Heart right ventricle (tissue), 16 donors: ENCODE measurements around the gene LRRC1. TPM values are rescaled to one million over a fixed set of nuclear protein-coding genes. Genes with fewer than 3 reads are reported as not detected.

ENCODE experiments used
- ATAC-seq, 8 donors: fragments of 200-7000 bp; cut with Tn5 transposase; one replicate each; pipeline ENCODE4 v1.9.1; 2020; ENCODE audit warnings: mild to moderate bottlenecking in 8 of 8, moderate library complexity in 8 of 8, moderate number of reproducible peaks in 1 of 8
- DNase-seq, 2 donors: peaks; one replicate each; pipeline ENCODE4 v3.0.0-alpha.2; 2020
- H3K27ac ChIP-seq, 10 donors: fragments of 200-600 bp; sonication (generic) in 2 of 10; one replicate each; pipeline versions ENCODE4 v1.5.0 to v1.8.0; 2020 to 2022; ENCODE audit warnings: mild to moderate bottlenecking in 3 of 10
- H3K27me3 ChIP-seq, 7 donors: fragments of 200-600 bp; one replicate each; pipeline ENCODE4 v1.8.0; 2021 to 2022; ENCODE audit warnings: mild to moderate bottlenecking in 2 of 7
- H3K36me3 ChIP-seq, 9 donors: fragments of 200-600 bp; sonication (generic) in 1 of 9; one replicate each; pipeline versions ENCODE4 v1.5.0 to v1.8.0; 2020 to 2022; ENCODE audit warnings: mild to moderate bottlenecking in 2 of 9
- H3K4me1 ChIP-seq, 9 donors: fragments of 200-600 bp; sonication (generic) in 1 of 9; one replicate each; pipeline versions ENCODE4 v1.5.0 to v1.8.0; 2020 to 2022; ENCODE audit warnings: mild to moderate bottlenecking in 4 of 9
- H3K4me3 ChIP-seq, 10 donors: fragments of 200-600 bp; sonication (generic) in 2 of 10; one replicate each; pipeline versions ENCODE4 v1.5.0 to v1.8.0; 2020 to 2022; ENCODE audit warnings: mild to moderate bottlenecking in 7 of 10, moderate library complexity in 2 of 10
- H3K9me3 ChIP-seq, 11 donors: fragments of 200-600 bp in 10 of 11; sonication (generic) in 2 of 11; one replicate each; pipeline versions ENCODE4 v1.5.0 to v1.8.0; 2013 to 2022; ENCODE audit warnings: mild to moderate bottlenecking in 2 of 11, control low read depth in 1 of 11, moderate library complexity in 1 of 11
- WGBS, 2 donors: extraction: QIAGEN DNeasy Blood & Tissue Kit; methylation state at CpG; one replicate each; pipeline ENCODE4 v1.1.7; 2013; ENCODE audit warnings: inconsistent platforms in 1 of 2; 5-methylcytosine and 5-hydroxymethylcytosine counted together
- intact Hi-C, 10 donors: fragments of 100-400 bp; cut with DNase I; formaldehyde crosslinking; loops; one replicate each; pipeline versions ENCODE4 v1.11.1 to v1.14.2; 2022
- polyA plus RNA-seq, 2 donors: library from polyadenylated mRNA; stranded (reverse); fragments of 200-250 nt; gene quantifications; one replicate each; pipeline ENCODE4 v1.2.3, GENCODE V29; 2013
- total RNA-seq, 10 donors: library from RNA; stranded (reverse); fragmentation: NEBNext Ultra II Directional in 3 of 10; extraction: Animal tissue kit (Norgen Biotek cat#: 25700) in 3 of 10; gene quantifications; one replicate each; pipeline versions ENCODE4 v1.2.1 to v1.2.4, GENCODE V29; 2021 to 2023
- TF ChIP-seq, protein P1 (sequence below), 9 donors: fragments of 200-600 bp; sonication (generic) in 2 of 9; IDR thresholded peaks; one replicate each; pipeline versions ENCODE4 v1.5.0 to v1.8.0; 2021 to 2022; ENCODE audit warnings: antibody characterized with exemption in 9 of 9, mild to moderate bottlenecking in 5 of 9, moderate library complexity in 1 of 9
- donor health status: Arrhythmogenic right ventricular cardiomyopathy.
- donor health status: ischemic (EF 13 %, LVEDD 7.1; RV severe dilation, severe dysfunction).
- donor health status: healthy with polysubstance abuse.
- donor health status: DM: no; HTN: yes; CAD: no.
- donor health status: DM: no; HTN: no; CAD: no.
- donor health status: ischemic (EF 25% LVEDD 6.9; RV normal size, moderate dysfunction).
- donor health status: ischemic (EF 25% LVEDD 5.7; RV mildly dilated, moderate dysfunction).
- donor health status: healthy.
- donor health status: DM: yes; HTN: yes; CAD: no.
- donor health status: Ischemic cardiomyopathy.
- donor health status: ischemic (EF 35%, LVEDD 5.7; RV mildly dilated, moderate dysfunction).
- donor health status: nonischemic (EF 11% LVEDD 7.7; RV severe dilation, severe dysfunction).
- donor health status: DM: yes; HTN: yes; CAD: no.
- donor health status: PGD.
- donor health status: ischemic (EF 29% LVEDD 5.4; RV normal size, mild dysfunction).
- donor health status: nonischemic (EF 23%, LVEDD 6.1; RV moderate dilation, normal function).

LRRC1 gene
- total and polyA plus RNA-seq, 12 donors = 1.2 to 7.5 (median 4.7) TPM

DNA sequence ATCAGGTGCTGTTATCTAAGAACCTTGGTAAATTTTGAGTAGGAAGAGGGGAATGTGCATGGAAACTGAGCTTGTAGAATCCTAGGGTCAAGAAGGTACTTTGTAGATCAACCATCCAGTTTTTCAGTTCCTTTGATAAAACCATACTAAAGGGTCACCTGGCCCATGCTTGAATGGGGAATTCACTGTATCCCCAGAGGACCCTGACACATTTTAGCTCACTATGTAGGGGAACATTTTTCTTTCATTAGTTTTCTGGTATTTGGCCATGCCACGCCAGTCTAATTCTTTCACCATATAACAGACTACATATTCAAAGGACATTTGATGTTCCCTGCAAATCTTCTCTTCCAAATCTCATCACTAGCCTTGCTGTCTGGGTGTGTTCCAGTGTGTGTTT, 29.9 kb downstream of the LRRC1 start:
- peaks cover 0 to 46% (median 6%) of the 10 kb centered on the region in 9 donors for H3K4me1 ChIP-seq
- no peak overlapping the region for H3K27ac ChIP-seq
- no peak for ATAC-seq
- TF ChIP-seq, protein P1, sequence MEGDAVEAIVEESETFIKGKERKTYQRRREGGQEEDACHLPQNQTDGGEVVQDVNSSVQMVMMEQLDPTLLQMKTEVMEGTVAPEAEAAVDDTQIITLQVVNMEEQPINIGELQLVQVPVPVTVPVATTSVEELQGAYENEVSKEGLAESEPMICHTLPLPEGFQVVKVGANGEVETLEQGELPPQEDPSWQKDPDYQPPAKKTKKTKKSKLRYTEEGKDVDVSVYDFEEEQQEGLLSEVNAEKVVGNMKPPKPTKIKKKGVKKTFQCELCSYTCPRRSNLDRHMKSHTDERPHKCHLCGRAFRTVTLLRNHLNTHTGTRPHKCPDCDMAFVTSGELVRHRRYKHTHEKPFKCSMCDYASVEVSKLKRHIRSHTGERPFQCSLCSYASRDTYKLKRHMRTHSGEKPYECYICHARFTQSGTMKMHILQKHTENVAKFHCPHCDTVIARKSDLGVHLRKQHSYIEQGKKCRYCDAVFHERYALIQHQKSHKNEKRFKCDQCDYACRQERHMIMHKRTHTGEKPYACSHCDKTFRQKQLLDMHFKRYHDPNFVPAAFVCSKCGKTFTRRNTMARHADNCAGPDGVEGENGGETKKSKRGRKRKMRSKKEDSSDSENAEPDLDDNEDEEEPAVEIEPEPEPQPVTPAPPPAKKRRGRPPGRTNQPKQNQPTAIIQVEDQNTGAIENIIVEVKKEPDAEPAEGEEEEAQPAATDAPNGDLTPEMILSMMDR (IDR thresholded peaks at IDR 0.05) = no peak
- H3K4me3 ChIP-seq = no peak overlapping the region
- H3K27me3 ChIP-seq = no peaks in the 10 kb centered on the region
- H3K36me3 ChIP-seq = no peaks in the 10 kb centered on the region
- H3K9me3 ChIP-seq = no peaks in the 10 kb centered on the region
- WGBS, 2 donors = 98 to 100% methylated on average over 1 of the region's 1 CpG
- intact Hi-C loops = no loop called here
- DNase-seq = no peak

DNA sequence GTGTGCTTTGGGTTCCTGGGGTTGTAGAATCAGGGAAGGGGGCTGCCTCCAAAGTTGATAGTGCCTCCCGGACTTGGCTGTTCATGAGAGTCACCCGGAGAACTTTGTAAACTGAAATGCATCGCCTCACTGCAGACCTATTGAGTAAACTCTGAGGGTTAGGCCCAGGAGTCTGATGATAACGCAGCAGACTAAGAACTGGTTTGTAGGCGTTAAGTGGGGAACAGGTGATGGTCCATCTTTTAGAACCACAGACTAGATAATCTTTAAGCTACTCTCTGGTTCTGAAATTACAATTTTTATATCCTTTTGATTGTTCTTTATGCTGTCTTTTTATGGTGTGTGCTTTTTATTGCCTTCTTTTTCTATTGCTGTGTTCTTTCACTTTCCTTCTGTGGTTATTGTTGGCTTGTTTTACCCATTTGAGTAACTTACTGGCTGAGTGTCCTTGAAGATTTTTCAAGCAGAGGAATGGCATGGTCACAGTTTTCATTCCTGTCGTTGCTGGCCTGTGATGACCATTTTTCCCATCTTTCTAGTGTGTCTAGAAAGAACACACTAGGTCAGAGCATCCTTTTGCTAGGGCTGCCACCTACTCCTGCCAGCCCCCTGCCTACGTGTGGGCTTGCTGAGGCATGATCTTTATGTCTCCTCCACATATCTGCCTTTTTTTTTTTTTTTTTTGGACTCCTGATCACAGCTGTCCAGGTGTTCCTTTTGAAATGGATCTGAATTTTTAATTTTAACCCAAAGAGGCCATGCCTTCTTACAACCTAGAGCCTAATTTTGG, 30.9 kb downstream of the LRRC1 start:
- H3K36me3 ChIP-seq = no peaks in the 10 kb centered on the region
- intact Hi-C loops = no loop called here
- no peak overlapping the region for H3K4me3 ChIP-seq
- no peaks in the 10 kb centered on the region for H3K9me3 ChIP-seq
- H3K27ac ChIP-seq = no peak overlapping the region
- DNase-seq (no peak), ATAC-seq (peak in 1 of 8 donors; percentile 38)
- TF ChIP-seq, protein P1 (IDR thresholded peaks at IDR 0.05) = no peak
- 83 to 93% methylated on average over 7 of the region's 7 CpGs for WGBS, 2 donors
- no peaks in the 10 kb centered on the region for H3K27me3 ChIP-seq
- peaks cover 0 to 46% (median 6%) of the 10 kb centered on the region in 9 donors for H3K4me1 ChIP-seq

DNA sequence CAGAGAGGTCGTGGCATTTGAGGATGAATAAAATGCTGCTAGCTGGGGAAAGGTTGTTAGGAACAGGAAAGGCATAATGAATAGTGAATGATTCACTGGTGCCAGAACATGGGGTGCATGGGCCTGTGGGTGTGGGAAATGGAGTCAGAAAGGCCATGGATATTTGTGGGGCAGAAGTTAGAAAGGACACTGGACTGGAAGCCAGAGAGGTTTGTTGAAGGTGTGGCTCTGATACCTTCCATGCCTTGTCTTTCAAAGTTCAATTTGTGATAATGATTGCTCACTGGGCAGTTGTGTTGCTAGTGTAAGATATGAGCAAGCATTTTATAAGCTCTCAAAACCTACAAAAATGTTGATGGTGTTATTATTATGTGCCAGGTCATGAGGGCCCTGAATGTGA, 32.7 kb downstream of the LRRC1 start:
- WGBS, 2 donors = 96 to 98% methylated on average over 1 of the region's 1 CpG
- Histone ChIP-seq H3K9me3 (no peaks in the 10 kb centered on the region), H3K36me3 (no peaks in the 10 kb centered on the region), H3K4me3 (no peak overlapping the region), H3K4me1 (peaks cover 0 to 38% (median 3%) of the 10 kb centered on the region in 9 donors), H3K27me3 (no peaks in the 10 kb centered on the region), H3K27ac (no peak overlapping the region)
- TF ChIP-seq, protein P1 (IDR thresholded peaks at IDR 0.05) = no peak
- intact Hi-C loops = no loop called here
- DNase-seq = no peak
- ATAC-seq = no peak

DNA sequence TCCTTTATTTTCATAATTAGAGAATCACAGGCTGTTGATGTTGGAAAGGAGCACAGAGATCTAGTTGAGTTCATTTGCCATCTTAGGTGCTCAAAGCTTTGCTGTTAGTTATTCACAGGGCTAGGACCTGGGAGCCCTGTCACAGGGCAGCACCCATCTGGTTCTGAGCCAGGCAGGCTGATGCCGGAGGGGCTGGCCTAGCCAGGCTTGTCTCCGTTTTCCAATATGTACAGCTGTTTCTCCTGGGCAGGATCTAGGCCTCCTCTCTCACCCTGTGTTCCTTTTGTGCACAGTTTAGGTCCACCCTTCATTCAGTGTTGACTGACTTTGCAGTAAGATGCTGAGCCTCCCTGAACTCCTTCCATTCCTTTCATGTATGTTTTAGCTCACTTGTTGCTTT, 33.4 kb downstream of the LRRC1 start:
- DNase-seq (no peak), ATAC-seq (peak in 2 of 8 donors; percentile 27 to 49)
- H3K4me1 ChIP-seq = peaks cover 0 to 32% (median 3%) of the 10 kb centered on the region in 9 donors
- no peaks in the 10 kb centered on the region for H3K9me3 ChIP-seq
- H3K36me3 ChIP-seq = no peaks in the 10 kb centered on the region
- intact Hi-C loops = no loop called here
- H3K27ac ChIP-seq = no peak overlapping the region
- TF ChIP-seq, protein P1 (IDR thresholded peaks at IDR 0.05) = no peak
- no peak overlapping the region for H3K4me3 ChIP-seq
- WGBS, 2 donors = 68 to 69% methylated on average over 2 of the region's 2 CpGs
- no peaks in the 10 kb centered on the region for H3K27me3 ChIP-seq
